ENCODE data around the gene PCBD2. TPM values are rescaled to one million over a fixed set of nuclear protein-coding genes. Genes with fewer than 3 reads are reported as not detected.

PCBD2 gene
- total RNA-seq, 2 experiments from 2014 or later: 5.2 to 5.8 TPM

- peaks cover 50% of the 10 kb centered on the region for H3K36me3 Mint-ChIP-seq (ENCODE audit: low read depth)
- peaks cover 12% of the 10 kb centered on the region for H3K9me3 Mint-ChIP-seq
- no peak overlapping the region for H3K4me3 Mint-ChIP-seq
- CTCF ChIA-PET: no interaction called here
- H3K27me3 Mint-ChIP-seq: no peaks in the 10 kb centered on the region
- DNase-seq: no peak
- no peak overlapping the region for H3K27ac ChIP-seq (ENCODE audit: low read depth in 1 of 2, low read length in 2 of 2)
- no peak overlapping the region for H3K4me3 ChIP-seq (ENCODE audit: low read length)
- no peak overlapping the region for H3K27ac Mint-ChIP-seq
- no peaks in the 10 kb centered on the region for H3K4me1 Mint-ChIP-seq (ENCODE audit: low read depth)
- ATAC-seq (ENCODE audit: poor library complexity): no peak
- no peaks in the 10 kb centered on the region for H3K4me1 ChIP-seq (ENCODE audit: insufficient read depth, low read length)
- TF ChIP-seq CTCF (IDR thresholded peaks at IDR 0.05): no peak
- H3K27me3 ChIP-seq (ENCODE audit: control insufficient read depth in 1 of 2, insufficient read depth in 2 of 2, low read length in 2 of 2): no peaks in the 10 kb centered on the region
- POLR2A ChIA-PET: no interaction called here
- H3K9me3 ChIP-seq (ENCODE audit: control insufficient read depth in 1 of 2, insufficient read depth in 1 of 2, low read length in 2 of 2): peaks cover 13 to 25% of the 10 kb centered on the region in 2 experiments
- intact Hi-C loops (cut with DNase I, micrococcal nuclease): no loop called here
- H3K36me3 ChIP-seq (ENCODE audit: insufficient read depth, low read length): peaks cover 3% of the 10 kb centered on the region
Observed at GRCh38 chr5:134975078-134975715, 70.3 kb downstream of the PCBD2 start.

- DNase-seq (no peak), ATAC-seq (ENCODE audit: poor library complexity) (no peak)
- TF ChIP-seq CTCF (IDR thresholded peaks at IDR 0.05): no peak
- Histone ChIP-seq H3K27ac (ENCODE audit: low read depth in 1 of 2, low read length in 2 of 2) (no peak overlapping the region), H3K27me3 (ENCODE audit: control insufficient read depth in 1 of 2, insufficient read depth in 2 of 2, low read length in 2 of 2) (no peaks in the 10 kb centered on the region), H3K36me3 (ENCODE audit: insufficient read depth, low read length) (no peaks in the 10 kb centered on the region), H3K4me3 (ENCODE audit: low read length) (no peak overlapping the region), H3K4me1 (ENCODE audit: insufficient read depth, low read length) (no peaks in the 10 kb centered on the region), H3K9me3 (ENCODE audit: control insufficient read depth in 1 of 2, insufficient read depth in 1 of 2, low read length in 2 of 2) (peaks cover 13 to 25% of the 10 kb centered on the region in 2 experiments)
- intact Hi-C loops (cut with DNase I, micrococcal nuclease): no loop called here
- peaks cover 50% of the 10 kb centered on the region for H3K36me3 Mint-ChIP-seq (ENCODE audit: low read depth)
- no peaks in the 10 kb centered on the region for H3K4me1 Mint-ChIP-seq (ENCODE audit: low read depth)
- ChIA-PET POLR2A (interaction anchor here (0.6 kb wide), 1 partner anchor 1823 kb away, joined by 3 read pairs; no protein-coding TSS in a partner anchor), CTCF (no interaction called here)
- no peaks in the 10 kb centered on the region for H3K27me3 Mint-ChIP-seq
- H3K4me3 Mint-ChIP-seq: no peak overlapping the region
- peaks cover 12% of the 10 kb centered on the region for H3K9me3 Mint-ChIP-seq
- no peak overlapping the region for H3K27ac Mint-ChIP-seq
Observed at GRCh38 chr5:134975843-134976242, 70.9 kb downstream of the PCBD2 start.

DNA sequence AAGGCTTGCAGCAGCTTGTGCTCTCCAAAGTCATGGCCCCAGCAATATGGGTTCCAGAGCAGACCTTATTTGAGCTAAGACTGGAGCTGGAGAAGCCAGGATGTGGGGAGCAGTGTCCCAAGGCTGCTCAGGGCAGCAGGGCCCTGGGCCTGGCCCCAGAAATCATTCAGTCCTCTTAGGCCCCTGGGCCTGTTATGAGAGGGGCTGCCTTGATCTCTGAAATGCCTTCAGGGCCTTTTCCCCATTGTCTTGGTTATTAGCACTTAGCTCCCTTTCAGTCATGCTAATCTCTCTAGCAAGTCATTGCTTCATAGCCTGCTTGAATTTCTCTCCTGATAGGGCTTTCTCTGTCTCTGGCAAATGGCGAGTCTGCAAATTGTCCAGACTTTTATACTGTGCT lies 71.9 kb downstream of the PCBD2 start:
- H3K36me3 Mint-ChIP-seq (ENCODE audit: low read depth): peaks cover 56% of the 10 kb centered on the region
- Histone ChIP-seq H3K27me3 (ENCODE audit: control insufficient read depth in 1 of 2, insufficient read depth in 2 of 2, low read length in 2 of 2) (no peaks in the 10 kb centered on the region), H3K4me1 (ENCODE audit: insufficient read depth, low read length) (no peaks in the 10 kb centered on the region), H3K36me3 (ENCODE audit: insufficient read depth, low read length) (no peaks in the 10 kb centered on the region), H3K27ac (ENCODE audit: low read depth in 1 of 2, low read length in 2 of 2) (no peak overlapping the region), H3K4me3 (ENCODE audit: low read length) (no peak overlapping the region), H3K9me3 (ENCODE audit: control insufficient read depth in 1 of 2, insufficient read depth in 1 of 2, low read length in 2 of 2) (peaks cover 22 to 28% of the 10 kb centered on the region in 2 experiments)
- H3K4me1 Mint-ChIP-seq (ENCODE audit: low read depth): no peaks in the 10 kb centered on the region
- H3K4me3 Mint-ChIP-seq: no peak overlapping the region
- ATAC-seq (ENCODE audit: poor library complexity) (no peak), DNase-seq (no peak)
- no peak for TF ChIP-seq CTCF (IDR thresholded peaks at IDR 0.05)
- ChIA-PET POLR2A (no interaction called here), CTCF (no interaction called here)
- H3K27me3 Mint-ChIP-seq: no peaks in the 10 kb centered on the region
- peaks cover 16% of the 10 kb centered on the region for H3K9me3 Mint-ChIP-seq
- intact Hi-C loops (cut with DNase I, micrococcal nuclease): no loop called here
- H3K27ac Mint-ChIP-seq: no peak overlapping the region
